ENCODE measurements around the gene EML4.
"Not testable (repeated sequence)": the region's sequence is repeated elsewhere in the genome, so short reads cannot be mapped to it uniquely, and the experiment has no call there.

The EML4 gene

GRCh38 chr2:42267530-42267929 is 98.4 kb downstream of the EML4 start:
- no peak for DNase-seq

GRCh38 chr2:42268528-42269151 is 99.5 kb downstream of the EML4 start:
- no peak for DNase-seq

- DNase-seq = no peak
Measured at GRCh38 chr2:42270757-42271156, 101.6 kb downstream of the EML4 start.

- DNase-seq = not testable (repeated sequence)
Measured at GRCh38 chr2:42271246-42271645, 102.1 kb downstream of the EML4 start.

GRCh38 chr2:42274863-42275262 is 105.7 kb downstream of the EML4 start:
- DNase-seq = no peak

GRCh38 chr2:42281416-42282081 is 112.4 kb downstream of the EML4 start:
- DNase-seq = no peak

- DNase-seq = no peak
Measured at GRCh38 chr2:42284019-42284418, 114.9 kb downstream of the EML4 start.

GRCh38 chr2:42286268-42286946 is 117.3 kb downstream of the EML4 start:
- DNase-seq = no peak

GRCh38 chr2:42288811-42289210 is 119.7 kb downstream of the EML4 start:
- DNase-seq = no peak

GRCh38 chr2:42289222-42289621 is 120.1 kb downstream of the EML4 start:
- DNase-seq = no peak

GRCh38 chr2:42290005-42290404 is 120.9 kb downstream of the EML4 start:
- DNase-seq = no peak

GRCh38 chr2:42293019-42293418 is 123.9 kb downstream of the EML4 start:
- no peak for DNase-seq

GRCh38 chr2:42296226-42296625 is 127.1 kb downstream of the EML4 start:
- no peak for DNase-seq

GRCh38 chr2:42297322-42297936 is 128.3 kb downstream of the EML4 start:
- no peak for DNase-seq

GRCh38 chr2:42298132-42298531 is 129.0 kb downstream of the EML4 start:
- no peak for DNase-seq

GRCh38 chr2:42298996-42299754 is 130.0 kb downstream of the EML4 start:
- DNase-seq = no peak

GRCh38 chr2:42300527-42300926 is 131.4 kb downstream of the EML4 start:
- no peak for DNase-seq

- DNase-seq = no peak
Measured at GRCh38 chr2:42303252-42303651, 134.1 kb downstream of the EML4 start.

GRCh38 chr2:42304059-42304713 is 135.0 kb downstream of the EML4 start:
- no peak for DNase-seq

GRCh38 chr2:42307180-42307579 is 138.0 kb downstream of the EML4 start:
- DNase-seq = no peak

GRCh38 chr2:42309366-42309765 is 140.2 kb downstream of the EML4 start:
- DNase-seq = no peak

- DNase-seq = no peak
Measured at GRCh38 chr2:42310007-42310515, 140.9 kb downstream of the EML4 start.
